ENCODE results near the gene COL11A1.
"Not testable (repeated sequence)": the region's sequence is repeated elsewhere in the genome, so short reads cannot be mapped to it uniquely, and the experiment has no call there.

The COL11A1 gene

DNA sequence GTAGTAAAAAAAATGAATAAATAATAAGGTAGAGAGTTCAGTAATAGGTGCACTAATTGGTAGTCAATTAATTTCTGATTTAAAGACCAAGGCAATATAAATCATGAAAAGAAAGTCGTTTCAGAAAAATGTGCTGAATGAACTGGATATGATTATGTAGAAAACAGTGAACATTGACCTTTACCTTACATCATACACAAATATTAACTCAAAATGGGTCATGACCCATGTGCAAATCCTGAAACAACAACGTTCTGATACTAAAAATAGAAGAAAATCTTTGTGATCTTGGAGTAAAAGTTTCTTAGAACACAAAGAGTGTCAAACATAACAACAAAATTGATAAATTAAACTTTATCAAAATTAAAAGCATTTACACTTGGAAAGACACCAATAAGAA is 39.1 kb downstream of the COL11A1 start:
- Histone ChIP-seq H2BK120ac (ENCODE audit: insufficient read depth, low read length, poor library complexity) (no peak overlapping the region), H2AFZ (ENCODE audit: insufficient read depth, low read length, poor library complexity) (no peak overlapping the region), H4K91ac (ENCODE audit: low read depth, low read length) (no peak overlapping the region), H3K18ac (ENCODE audit: low read length) (no peak overlapping the region), H2BK12ac (ENCODE audit: low read length) (no peak overlapping the region), H3K4me1 (ENCODE audit: control insufficient read depth in 1 of 2, insufficient read depth in 2 of 2, low read length in 2 of 2) (no peaks in the 10 kb centered on the region), H2AK5ac (ENCODE audit: low read length) (no peak overlapping the region), H3K27me3 (ENCODE audit: insufficient read depth, low read length) (no peaks in the 10 kb centered on the region), H3K14ac (ENCODE audit: low read length) (no peak overlapping the region), H4K12ac (ENCODE audit: low read depth, low read length) (no peak overlapping the region), H3K4ac (ENCODE audit: low read depth, low read length) (no peak overlapping the region), H4K8ac (ENCODE audit: low read depth, low read length) (no peak overlapping the region), H3K9me3 (ENCODE audit: insufficient read depth, low read depth, low read length) (no peaks in the 10 kb centered on the region), H3K79me2 (ENCODE audit: control insufficient read depth, insufficient read depth, low read length, poor library complexity) (no peaks in the 10 kb centered on the region), H3K23ac (ENCODE audit: low read length) (no peak overlapping the region), H3K4me2 (ENCODE audit: low read length) (no peak overlapping the region), H3K9ac (ENCODE audit: low read length) (no peak overlapping the region), H3K4me3 (ENCODE audit: low read depth, low read length) (no peak overlapping the region), H2BK5ac (ENCODE audit: low read depth, low read length, poor library complexity) (no peak overlapping the region), H3K79me1 (ENCODE audit: low read length) (no peaks in the 10 kb centered on the region), H3K36me3 (ENCODE audit: control insufficient read depth in 1 of 2, insufficient read depth in 2 of 2, low read length in 2 of 2) (no peaks in the 10 kb centered on the region), H3K27ac (ENCODE audit: low read depth, low read length) (no peak overlapping the region)
- WGBS (ENCODE audit: extremely low coverage, insufficient coverage, insufficient read length) = no CpG with 5 or more reads among the region's 2 CpGs
- DNase-seq = no peak

DNA sequence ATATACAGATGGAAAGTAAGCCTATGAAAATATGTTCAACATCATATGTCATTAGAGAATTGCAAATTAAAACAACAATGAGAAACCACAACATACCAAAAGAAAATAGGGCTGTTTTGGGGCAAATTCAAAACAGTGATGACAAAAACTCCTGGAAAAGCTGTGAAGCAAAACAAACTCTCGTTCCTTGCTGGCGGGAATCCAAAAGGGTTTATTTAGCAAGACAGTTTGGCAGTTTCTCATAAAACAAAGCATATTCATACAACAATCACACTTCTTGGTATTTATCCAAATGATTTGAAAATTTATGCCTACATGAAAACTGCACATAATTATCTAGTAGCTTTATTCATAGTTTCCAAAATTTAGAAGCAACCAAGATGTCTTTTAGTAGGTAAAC is 44.4 kb downstream of the COL11A1 start:
- Histone ChIP-seq H3K4ac (ENCODE audit: low read depth, low read length) (no peak overlapping the region), H2BK12ac (ENCODE audit: low read length) (no peak overlapping the region), H4K12ac (ENCODE audit: low read depth, low read length) (no peak overlapping the region), H3K4me2 (ENCODE audit: low read length) (no peak overlapping the region), H3K27ac (ENCODE audit: low read depth, low read length) (no peak overlapping the region), H2BK120ac (ENCODE audit: insufficient read depth, low read length, poor library complexity) (no peak overlapping the region), H3K18ac (ENCODE audit: low read length) (no peak overlapping the region), H2AFZ (ENCODE audit: insufficient read depth, low read length, poor library complexity) (no peak overlapping the region), H3K36me3 (ENCODE audit: control insufficient read depth in 1 of 2, insufficient read depth in 2 of 2, low read length in 2 of 2) (no peaks in the 10 kb centered on the region), H3K23ac (ENCODE audit: low read length) (no peak overlapping the region), H2BK5ac (ENCODE audit: low read depth, low read length, poor library complexity) (no peak overlapping the region), H3K9me3 (ENCODE audit: insufficient read depth, low read depth, low read length) (no peaks in the 10 kb centered on the region), H3K79me2 (ENCODE audit: control insufficient read depth, insufficient read depth, low read length, poor library complexity) (no peaks in the 10 kb centered on the region), H2AK5ac (ENCODE audit: low read length) (no peak overlapping the region), H4K91ac (ENCODE audit: low read depth, low read length) (no peak overlapping the region), H3K4me1 (ENCODE audit: control insufficient read depth in 1 of 2, insufficient read depth in 2 of 2, low read length in 2 of 2) (no peaks in the 10 kb centered on the region), H3K27me3 (ENCODE audit: insufficient read depth, low read length) (no peaks in the 10 kb centered on the region), H3K9ac (ENCODE audit: low read length) (no peak overlapping the region), H4K8ac (ENCODE audit: low read depth, low read length) (no peak overlapping the region), H3K79me1 (ENCODE audit: low read length) (no peaks in the 10 kb centered on the region), H3K4me3 (ENCODE audit: low read depth, low read length) (no peak overlapping the region), H3K14ac (ENCODE audit: low read length) (no peak overlapping the region)
- no CpG with 5 or more reads among the region's 2 CpGs for WGBS (ENCODE audit: extremely low coverage, insufficient coverage, insufficient read length)
- DNase-seq = no peak

DNA sequence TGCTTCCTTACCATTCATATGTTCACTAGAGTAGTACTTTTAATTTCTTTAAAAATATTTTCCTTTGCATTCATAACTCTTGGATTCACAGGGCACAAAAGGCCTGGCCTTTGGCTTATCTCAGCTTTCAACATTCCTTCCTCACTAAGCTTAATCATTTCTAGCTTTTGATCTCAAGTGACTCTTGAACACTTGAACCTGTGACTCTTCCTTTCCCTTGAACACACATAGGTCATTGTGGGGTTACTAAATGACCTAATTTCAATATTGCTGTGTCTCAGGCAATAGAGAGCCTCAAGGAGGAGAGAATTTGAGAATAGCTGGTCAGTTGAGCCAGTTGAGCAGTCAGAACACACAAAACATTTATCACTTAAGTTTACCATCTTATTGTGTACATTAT is 49.9 kb downstream of the COL11A1 start:
- H3K14ac ChIP-seq (ENCODE audit: low read length) = no peak overlapping the region
- H4K8ac ChIP-seq (ENCODE audit: low read depth, low read length) = no peak overlapping the region
- no peak overlapping the region for H3K9ac ChIP-seq (ENCODE audit: low read length)
- H2BK120ac ChIP-seq (ENCODE audit: insufficient read depth, low read length, poor library complexity) = no peak overlapping the region
- H3K18ac ChIP-seq (ENCODE audit: low read length) = no peak overlapping the region
- no peaks in the 10 kb centered on the region for H3K79me1 ChIP-seq (ENCODE audit: low read length)
- no peak overlapping the region for H2AFZ ChIP-seq (ENCODE audit: insufficient read depth, low read length, poor library complexity)
- H3K4ac ChIP-seq (ENCODE audit: low read depth, low read length) = no peak overlapping the region
- no peak overlapping the region for H2AK5ac ChIP-seq (ENCODE audit: low read length)
- no peaks in the 10 kb centered on the region for H3K36me3 ChIP-seq (ENCODE audit: control insufficient read depth in 1 of 2, insufficient read depth in 2 of 2, low read length in 2 of 2)
- no peak overlapping the region for H4K91ac ChIP-seq (ENCODE audit: low read depth, low read length)
- no peak overlapping the region for H3K4me3 ChIP-seq (ENCODE audit: low read depth, low read length)
- H3K79me2 ChIP-seq (ENCODE audit: control insufficient read depth, insufficient read depth, low read length, poor library complexity) = no peaks in the 10 kb centered on the region
- no peaks in the 10 kb centered on the region for H3K27me3 ChIP-seq (ENCODE audit: insufficient read depth, low read length)
- H3K9me3 ChIP-seq (ENCODE audit: insufficient read depth, low read depth, low read length) = no peaks in the 10 kb centered on the region
- H2BK5ac ChIP-seq (ENCODE audit: low read depth, low read length, poor library complexity) = no peak overlapping the region
- no peak for DNase-seq
- no peak overlapping the region for H3K27ac ChIP-seq (ENCODE audit: low read depth, low read length)
- H3K4me2 ChIP-seq (ENCODE audit: low read length) = no peak overlapping the region
- H4K12ac ChIP-seq (ENCODE audit: low read depth, low read length) = no peak overlapping the region
- no peak overlapping the region for H3K23ac ChIP-seq (ENCODE audit: low read length)
- no peak overlapping the region for H2BK12ac ChIP-seq (ENCODE audit: low read length)
- H3K4me1 ChIP-seq (ENCODE audit: control insufficient read depth in 1 of 2, insufficient read depth in 2 of 2, low read length in 2 of 2) = no peaks in the 10 kb centered on the region

DNA sequence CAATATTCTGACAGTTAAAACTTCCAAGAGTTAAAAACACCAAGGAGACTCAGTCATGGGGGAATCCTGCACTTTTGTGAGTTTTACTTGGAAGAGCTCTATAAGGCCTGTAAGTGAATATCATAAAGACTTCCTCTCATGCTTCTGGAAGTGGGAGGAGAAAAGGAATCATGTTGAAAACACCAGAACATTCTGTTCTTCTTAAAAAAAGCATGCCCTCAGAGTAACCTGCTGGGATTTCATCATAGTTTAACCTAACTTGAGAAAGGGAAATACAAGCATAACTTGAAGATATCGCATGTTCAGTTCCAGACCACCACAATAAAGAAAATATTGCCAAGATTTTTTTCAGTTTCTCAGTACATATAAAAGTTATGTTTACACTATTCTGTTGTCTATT is 51.9 kb downstream of the COL11A1 start:
- H3K9me3 ChIP-seq (ENCODE audit: insufficient read depth, low read depth, low read length) = no peaks in the 10 kb centered on the region
- no peaks in the 10 kb centered on the region for H3K27me3 ChIP-seq (ENCODE audit: insufficient read depth, low read length)
- no peaks in the 10 kb centered on the region for H3K79me1 ChIP-seq (ENCODE audit: low read length)
- no peaks in the 10 kb centered on the region for H3K4me1 ChIP-seq (ENCODE audit: control insufficient read depth in 1 of 2, insufficient read depth in 2 of 2, low read length in 2 of 2)
- no peak overlapping the region for H2BK120ac ChIP-seq (ENCODE audit: insufficient read depth, low read length, poor library complexity)
- H3K23ac ChIP-seq (ENCODE audit: low read length) = no peak overlapping the region
- no peak overlapping the region for H3K4me2 ChIP-seq (ENCODE audit: low read length)
- H2AK5ac ChIP-seq (ENCODE audit: low read length) = no peak overlapping the region
- no peak overlapping the region for H3K18ac ChIP-seq (ENCODE audit: low read length)
- no peak overlapping the region for H2AFZ ChIP-seq (ENCODE audit: insufficient read depth, low read length, poor library complexity)
- H3K36me3 ChIP-seq (ENCODE audit: control insufficient read depth in 1 of 2, insufficient read depth in 2 of 2, low read length in 2 of 2) = peaks cover 0 to under 1% of the 10 kb centered on the region in 2 experiments
- H2BK5ac ChIP-seq (ENCODE audit: low read depth, low read length, poor library complexity) = no peak overlapping the region
- H3K4me3 ChIP-seq (ENCODE audit: low read depth, low read length) = no peak overlapping the region
- H4K8ac ChIP-seq (ENCODE audit: low read depth, low read length) = no peak overlapping the region
- H3K4ac ChIP-seq (ENCODE audit: low read depth, low read length) = no peak overlapping the region
- no peaks in the 10 kb centered on the region for H3K79me2 ChIP-seq (ENCODE audit: control insufficient read depth, insufficient read depth, low read length, poor library complexity)
- H3K27ac ChIP-seq (ENCODE audit: low read depth, low read length) = no peak overlapping the region
- WGBS (ENCODE audit: extremely low coverage, insufficient coverage, insufficient read length) = no CpG with 5 or more reads among the region's 1 CpG
- no peak overlapping the region for H3K9ac ChIP-seq (ENCODE audit: low read length)
- H4K91ac ChIP-seq (ENCODE audit: low read depth, low read length) = no peak overlapping the region
- no peak overlapping the region for H4K12ac ChIP-seq (ENCODE audit: low read depth, low read length)
- no peak overlapping the region for H2BK12ac ChIP-seq (ENCODE audit: low read length)
- H3K14ac ChIP-seq (ENCODE audit: low read length) = no peak overlapping the region
- no peak for DNase-seq

DNA sequence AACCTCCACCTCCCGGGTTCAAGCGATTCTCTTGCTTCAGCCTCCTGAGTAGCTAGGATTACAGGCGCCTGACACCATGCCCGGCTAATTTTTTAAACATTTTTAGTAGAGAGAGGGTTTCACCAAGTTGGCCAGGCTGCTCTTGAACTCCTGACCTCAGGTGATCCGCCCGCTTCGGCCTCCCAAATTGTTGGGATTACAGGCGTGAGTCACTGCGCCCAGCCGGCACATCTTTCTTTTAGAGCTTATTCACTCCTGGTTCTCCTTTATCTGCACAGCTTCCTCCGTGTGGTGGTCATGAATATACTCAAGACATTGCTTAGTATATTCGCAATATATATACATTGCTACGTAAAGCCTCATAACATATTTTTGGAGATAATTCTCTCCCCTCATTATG is 80.2 kb downstream of the COL11A1 start:
- not testable (repeated sequence) for H3K79me2 ChIP-seq (ENCODE audit: control insufficient read depth, insufficient read depth, low read length, poor library complexity); H3K9ac ChIP-seq (ENCODE audit: low read length); H3K79me1 ChIP-seq (ENCODE audit: low read length); H3K18ac ChIP-seq (ENCODE audit: low read length); H2BK120ac ChIP-seq (ENCODE audit: insufficient read depth, low read length, poor library complexity); H3K14ac ChIP-seq (ENCODE audit: low read length); H2AK5ac ChIP-seq (ENCODE audit: low read length); H3K4me1 ChIP-seq (ENCODE audit: control insufficient read depth in 1 of 2, insufficient read depth in 2 of 2, low read length in 2 of 2); H3K4me3 ChIP-seq (ENCODE audit: low read depth, low read length); H3K9me3 ChIP-seq (ENCODE audit: insufficient read depth, low read depth, low read length); H3K4ac ChIP-seq (ENCODE audit: low read depth, low read length); H3K23ac ChIP-seq (ENCODE audit: low read length); H3K4me2 ChIP-seq (ENCODE audit: low read length); H4K8ac ChIP-seq (ENCODE audit: low read depth, low read length); H3K36me3 ChIP-seq (ENCODE audit: control insufficient read depth in 1 of 2, insufficient read depth in 2 of 2, low read length in 2 of 2); H4K91ac ChIP-seq (ENCODE audit: low read depth, low read length); H3K27me3 ChIP-seq (ENCODE audit: insufficient read depth, low read length); H2AFZ ChIP-seq (ENCODE audit: insufficient read depth, low read length, poor library complexity); H3K27ac ChIP-seq (ENCODE audit: low read depth, low read length); H2BK12ac ChIP-seq (ENCODE audit: low read length); H2BK5ac ChIP-seq (ENCODE audit: low read depth, low read length, poor library complexity); H4K12ac ChIP-seq (ENCODE audit: low read depth, low read length)
- WGBS (ENCODE audit: extremely low coverage, insufficient coverage, insufficient read length) = no CpG with 5 or more reads among the region's 13 CpGs
- peak; percentile 39 to 46 for DNase-seq

Data from trophoblast cell (in vitro differentiated cells and primary cell).